Peyer's patch (tissue), 4 donors: ENCODE measurements around the gene MYF5. TPM values are rescaled to one million over a fixed set of nuclear protein-coding genes. Genes with fewer than 3 reads are reported as not detected.

Experiments used
- DNase-seq, 3 donors: peaks; one replicate each; pipeline ENCODE4 v3.0.0-alpha.2; 2017 to 2019
- H3K27ac ChIP-seq, 4 donors: fragments of 200-600 bp; sonication (generic); one replicate each; pipeline ENCODE4 v1.5.1; 2016 to 2019
- H3K27me3 ChIP-seq, 2 donors: fragments of 200-600 bp; sonication (generic); one replicate each; pipeline ENCODE4 v1.5.1; 2019
- H3K36me3 ChIP-seq, 3 donors: fragments of 200-600 bp; sonication (generic); one replicate each; pipeline ENCODE4 v1.5.1; 2016 to 2019
- H3K4me1 ChIP-seq, 4 donors: fragments of 200-600 bp; sonication (generic); one replicate each; pipeline ENCODE4 v1.5.1; 2016 to 2019
- H3K4me3 ChIP-seq, 4 donors: fragments of 200-600 bp; sonication (generic); 1 replicate in 3 of 4; 2 replicates in 1 of 4; pipeline ENCODE4 v1.5.1; 2016 to 2019; ENCODE audit warnings: mild to moderate bottlenecking in 1 of 4
- H3K9me3 ChIP-seq, 4 donors: fragments of 200-600 bp; sonication (generic); one replicate each; pipeline ENCODE4 v1.5.1; 2016 to 2019; ENCODE audit warnings: mild to moderate bottlenecking in 1 of 4
- CTCF ChIP-seq, 6 experiments: fragments of 450-650 bp in 4 of 6; fragments of 200-600 bp in 2 of 6; sonication (generic) in 1 of 6; IDR thresholded peaks; one replicate each; pipeline ENCODE4 v1.5.1; 2017 to 2019; ENCODE audit warnings: antibody characterized with exemption in 6 of 6, mild to moderate bottlenecking in 3 of 6, moderate library complexity in 1 of 6
- POLR2A ChIP-seq, 2 donors: fragments of 450-650 bp; IDR thresholded peaks; one replicate each; pipeline ENCODE4 v1.5.1; 2017; ENCODE audit warnings: antibody characterized with exemption in 2 of 2, mild to moderate bottlenecking in 2 of 2, moderate library complexity in 2 of 2
- total RNA-seq, 4 donors: library from RNA; depleted of rRNA; stranded (reverse); fragments of >200 nt; gene quantifications; one replicate each; pipeline ENCODE4 v1.1.0, GENCODE V29; 2016

MYF5 gene
- total RNA-seq, 4 donors from 2014 or later = not detected

- H3K27ac ChIP-seq = no peak overlapping the region
- TF ChIP-seq POLR2A (IDR thresholded peaks at IDR 0.05) = no peak
- TF ChIP-seq CTCF (IDR thresholded peaks at IDR 0.05) = no peak
These were observed 40.2 kb downstream of the MYF5 start for GRCh38 chr12:80756875-80757274.

GRCh38 chr12:80761838-80762237, 45.1 kb downstream of the MYF5 start:
- Histone ChIP-seq H3K36me3 (no peaks in the 10 kb centered on the region), H3K9me3 (no peaks in the 10 kb centered on the region), H3K4me1 (no peaks in the 10 kb centered on the region), H3K27ac (no peak overlapping the region), H3K27me3 (no peaks in the 10 kb centered on the region), H3K4me3 (no peak overlapping the region)
- TF ChIP-seq POLR2A (IDR thresholded peaks at IDR 0.05) (no peak), CTCF (IDR thresholded peaks at IDR 0.05) (no peak)
- no peak for DNase-seq

More at GRCh38 chr12:80756875-80757274, 40.2 kb downstream of the MYF5 start:
- Histone ChIP-seq H3K4me1 (no peaks in the 10 kb centered on the region), H3K9me3 (no peaks in the 10 kb centered on the region), H3K4me3 (no peak overlapping the region), H3K27me3 (no peaks in the 10 kb centered on the region), H3K36me3 (no peaks in the 10 kb centered on the region)
- no peak for DNase-seq

- DNase-seq = no peak
- H3K27me3 ChIP-seq = no peaks in the 10 kb centered on the region
- TF ChIP-seq POLR2A (IDR thresholded peaks at IDR 0.05) = no peak
- TF ChIP-seq CTCF (IDR thresholded peaks at IDR 0.05) = peak in 4 of 6 experiments; percentile 18 to 36 (median 29)
- no peaks in the 10 kb centered on the region for H3K9me3 ChIP-seq
- H3K27ac ChIP-seq = no peak overlapping the region
- H3K36me3 ChIP-seq = no peaks in the 10 kb centered on the region
- no peaks in the 10 kb centered on the region for H3K4me1 ChIP-seq
- H3K4me3 ChIP-seq = no peak overlapping the region
These were observed 47.2 kb downstream of the MYF5 start for GRCh38 chr12:80763874-80764273.

- no peaks in the 10 kb centered on the region for H3K4me1 ChIP-seq
- no peak for DNase-seq
- TF ChIP-seq CTCF (IDR thresholded peaks at IDR 0.05) (no peak), POLR2A (IDR thresholded peaks at IDR 0.05) (no peak)
These were observed 49.5 kb downstream of the MYF5 start for GRCh38 chr12:80766210-80766609.

GRCh38 chr12:80766897-80767296, 50.2 kb downstream of the MYF5 start:
- Histone ChIP-seq H3K36me3 (no peaks in the 10 kb centered on the region), H3K27ac (no peak overlapping the region), H3K4me1 (no peaks in the 10 kb centered on the region), H3K9me3 (no peaks in the 10 kb centered on the region), H3K4me3 (no peak overlapping the region), H3K27me3 (no peaks in the 10 kb centered on the region)
- TF ChIP-seq CTCF (IDR thresholded peaks at IDR 0.05) (no peak), POLR2A (IDR thresholded peaks at IDR 0.05) (no peak)
- no peak for DNase-seq

More at GRCh38 chr12:80766210-80766609, 49.5 kb downstream of the MYF5 start:
- Histone ChIP-seq H3K36me3 (no peaks in the 10 kb centered on the region), H3K27me3 (no peaks in the 10 kb centered on the region), H3K27ac (no peak overlapping the region), H3K9me3 (no peaks in the 10 kb centered on the region), H3K4me3 (no peak overlapping the region)

Other genes with a start within 250 kb of the MYF5 start
- not detected for gene MYF6, start 9.3 kb upstream of the MYF5 start, total RNA-seq
- 10 to 100 TPM in 3 of 4 donors, 1 to 10 TPM in 1; 5.0 to 28.2 (median 20.7) TPM for gene LIN7A, start 221.0 kb downstream of the MYF5 start, total RNA-seq